GM19455 (cell line): ENCODE results near the gene IQCC.

Experiments used
- ATAC-seq: cut with Tn5 transposase; IDR thresholded peaks from one replicate; pipeline ENCODE4 v1.9.1; 2021; ENCODE audit not compliant: unreplicated experiment

IQCC gene

DNA sequence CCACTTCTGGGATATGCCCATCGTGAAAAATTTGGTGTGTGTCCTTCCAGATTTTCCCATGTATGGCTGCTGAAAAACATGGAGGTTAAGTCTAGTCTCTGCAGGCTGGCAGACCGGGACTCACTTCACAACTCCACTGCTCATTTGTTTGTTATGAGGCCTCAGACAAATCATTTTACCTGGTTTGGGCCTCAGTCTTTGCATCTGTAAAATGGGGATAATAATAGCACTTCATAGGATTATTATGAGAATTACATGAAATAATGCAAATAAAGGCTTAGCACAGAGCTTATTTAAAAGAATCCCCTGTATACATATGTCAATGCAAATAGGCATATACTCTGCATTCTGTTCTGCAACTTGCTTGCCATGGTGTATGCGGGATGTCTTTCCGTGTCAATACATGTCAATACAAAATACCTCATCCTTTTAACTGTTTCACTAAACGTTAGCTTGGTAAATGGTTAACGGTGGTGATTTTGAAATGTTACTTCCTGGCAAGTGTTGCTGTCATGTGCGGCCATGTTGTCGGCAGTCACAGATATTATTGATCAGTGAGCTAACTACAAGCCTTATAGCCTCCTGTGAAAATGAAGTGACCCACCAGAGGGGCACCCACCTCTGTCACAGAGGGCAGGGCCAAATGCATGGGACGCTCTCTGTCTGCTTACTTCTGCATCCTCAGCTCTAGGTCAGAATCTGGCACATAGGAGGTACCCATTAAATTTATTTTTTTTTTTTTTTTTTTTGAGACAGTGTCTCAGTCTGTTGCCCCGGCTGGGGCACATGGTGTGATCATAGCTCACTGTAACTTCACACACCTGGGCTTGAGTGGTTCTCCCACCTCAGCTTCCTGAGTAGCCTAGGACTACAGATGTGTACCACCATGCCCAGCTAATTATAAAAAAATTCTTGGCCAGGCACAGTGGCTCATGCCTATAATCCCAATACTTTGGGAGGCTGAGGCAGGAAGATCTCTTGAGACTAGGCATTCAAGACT lies 49.9 kb downstream of the IQCC start:
- ATAC-seq: no peak

DNA sequence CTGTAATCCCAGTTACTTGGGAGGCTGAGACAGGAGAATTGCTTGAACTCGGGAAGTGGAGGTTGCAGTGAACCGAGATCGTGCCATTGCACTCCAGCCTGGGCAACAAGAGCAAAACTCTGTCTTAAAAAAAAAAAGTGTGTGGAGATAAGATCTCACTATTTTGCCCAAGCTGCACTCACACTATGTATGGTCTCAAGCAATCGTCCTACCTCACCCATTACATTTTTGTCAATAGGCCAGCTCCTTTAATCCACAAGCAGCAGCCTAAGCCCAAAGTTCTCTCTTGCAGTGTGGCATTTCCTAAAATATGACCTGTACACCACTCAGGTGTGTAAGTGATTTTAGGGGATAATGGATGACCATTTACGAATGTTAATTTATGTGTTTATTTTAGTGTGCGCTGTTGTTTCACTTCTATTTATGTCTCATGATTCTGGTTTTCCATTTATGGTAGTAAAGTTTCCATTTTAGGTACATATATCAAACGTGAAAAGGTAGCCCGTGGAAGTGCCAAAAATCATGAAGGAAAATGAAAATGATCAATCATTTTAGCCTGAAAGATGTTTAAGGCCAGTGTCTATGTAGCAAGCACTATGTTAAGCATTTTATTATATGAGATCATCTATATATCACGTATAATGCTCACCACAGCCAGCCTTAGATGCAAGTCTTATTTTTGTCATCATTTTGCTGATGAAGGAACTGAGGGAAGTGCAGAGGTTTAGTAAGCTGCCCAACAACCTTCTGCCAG lies 51.2 kb downstream of the IQCC start:
- no peak for ATAC-seq

DNA sequence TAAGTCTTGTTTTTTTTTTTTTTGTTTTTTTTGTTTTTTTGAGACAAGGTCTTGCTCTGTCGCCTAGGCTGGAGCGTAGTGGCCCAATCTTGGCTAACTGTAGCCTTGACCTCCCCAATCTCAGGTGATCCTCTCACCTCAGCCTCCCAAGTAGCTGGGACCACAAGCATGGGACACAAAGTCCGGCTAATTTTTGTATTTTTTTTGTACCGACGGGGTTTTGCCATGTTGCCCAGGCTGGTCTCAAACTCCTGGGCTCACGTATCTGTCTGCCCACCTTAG lies 51.7 kb downstream of the IQCC start:
- ATAC-seq: no peak
